HG03135 (cell line): ENCODE measurements around the gene IFI35.
A peak's percentile ranks its signal among the peaks of the same experiment; 100 is the strongest.

ENCODE experiments used
- ATAC-seq: cut with Tn5 transposase; IDR thresholded peaks from one replicate; pipeline ENCODE4 v1.9.1; 2021; ENCODE audit warnings: mild to moderate bottlenecking, moderate library complexity; ENCODE audit not compliant: unreplicated experiment

Gene IFI35

DNA sequence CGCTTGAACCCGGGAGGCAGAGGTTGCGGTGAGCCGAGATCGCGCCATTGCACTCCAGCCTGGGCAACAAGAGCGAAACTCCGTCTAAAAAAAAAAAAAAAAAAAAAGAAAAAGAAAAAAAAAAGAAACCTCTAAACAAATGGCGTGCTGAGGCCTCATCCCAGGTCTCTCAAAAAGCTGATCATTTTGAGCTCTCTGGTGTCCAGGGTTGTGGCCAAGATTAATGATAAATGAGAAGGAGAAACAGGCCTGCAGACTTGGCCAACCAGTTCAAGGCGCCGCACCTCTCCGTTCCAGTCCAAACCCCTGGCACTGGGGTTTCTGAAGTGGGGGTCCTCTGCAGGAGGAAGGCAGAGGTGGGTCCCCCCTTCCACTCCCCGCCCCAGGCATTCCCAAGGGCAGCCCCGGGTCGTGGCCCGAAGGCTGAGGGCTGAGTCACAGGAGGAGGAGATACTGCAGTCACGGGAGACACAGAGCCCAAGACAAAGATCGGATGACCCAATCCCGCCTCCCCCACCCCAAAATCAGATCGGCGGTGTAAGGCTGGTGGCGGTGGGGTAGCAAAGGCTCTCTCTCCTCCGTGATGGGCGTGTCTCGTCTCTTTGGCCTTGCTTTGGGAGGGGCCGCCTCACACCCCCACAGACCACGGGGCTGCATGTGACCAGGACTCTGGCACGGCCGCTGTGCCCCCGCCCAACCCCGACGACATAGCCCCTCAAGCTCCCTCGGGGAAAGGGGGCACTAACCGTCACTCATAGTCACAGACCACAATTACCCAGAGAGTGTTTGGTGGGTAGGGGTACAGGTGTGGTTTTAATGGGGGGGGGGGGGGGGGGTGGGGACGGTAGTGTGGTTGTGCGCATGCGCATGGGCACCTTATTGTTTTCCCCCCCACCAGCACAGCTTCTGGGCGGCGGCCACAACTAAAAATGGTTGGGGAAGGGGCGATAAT is 14.5 kb downstream of the IFI35 start:
- no peak for ATAC-seq

DNA sequence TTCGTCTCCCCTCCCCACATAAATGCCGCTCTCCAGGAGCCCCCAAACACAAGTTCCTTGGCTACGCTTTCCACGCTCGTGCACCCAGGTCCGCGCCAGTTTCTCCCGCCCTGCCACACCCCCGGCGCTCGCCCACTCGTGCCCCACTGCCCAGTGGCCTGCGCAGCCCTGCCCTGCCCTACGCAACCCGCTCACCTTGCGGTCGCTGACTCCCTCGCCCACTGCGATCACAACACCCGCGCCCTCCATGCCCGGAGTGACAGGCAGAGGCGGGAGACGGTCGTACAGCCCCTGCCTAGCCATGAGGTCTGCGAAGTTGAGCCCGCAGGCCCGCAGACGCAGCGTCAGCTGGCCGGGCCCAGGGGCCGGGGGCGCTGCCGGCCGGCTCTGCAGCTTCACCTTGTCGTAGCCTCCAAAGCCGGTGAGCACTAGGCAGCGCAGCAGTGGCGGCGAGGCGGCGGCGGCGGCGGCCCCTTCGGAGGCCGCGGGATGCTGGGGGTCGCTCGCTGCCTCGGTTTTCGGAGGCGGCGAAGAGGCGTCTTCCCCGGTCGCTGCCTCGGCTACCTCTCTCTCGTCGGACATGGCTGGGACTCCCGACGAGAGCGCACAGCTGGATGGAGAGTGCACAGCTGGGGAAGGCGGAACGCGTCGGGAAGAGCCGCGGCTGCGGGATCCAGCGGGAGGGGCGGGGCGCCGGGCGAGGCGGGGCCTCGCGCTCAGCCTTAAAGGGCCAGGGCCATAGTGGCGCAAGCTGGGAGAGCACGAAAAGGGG is 15.3 kb downstream of the IFI35 start, which contains the start of gene VAT1:
Gene VAT1, minus strand, starts transcription at position 645 of the 772 bp plus-strand sequence. Its CDS starts 63 bp downstream, at position 582.
- ATAC-seq = no peak

GRCh38 chr17:43024407-43025289 is 18.1 kb downstream of the IFI35 start, which contains the start of gene RND2:
Gene RND2 (plus strand): TSS chr17:43025231. CDS start chr17:43025348, 117 bp downstream.
- peak; percentile 47 for ATAC-seq

DNA sequence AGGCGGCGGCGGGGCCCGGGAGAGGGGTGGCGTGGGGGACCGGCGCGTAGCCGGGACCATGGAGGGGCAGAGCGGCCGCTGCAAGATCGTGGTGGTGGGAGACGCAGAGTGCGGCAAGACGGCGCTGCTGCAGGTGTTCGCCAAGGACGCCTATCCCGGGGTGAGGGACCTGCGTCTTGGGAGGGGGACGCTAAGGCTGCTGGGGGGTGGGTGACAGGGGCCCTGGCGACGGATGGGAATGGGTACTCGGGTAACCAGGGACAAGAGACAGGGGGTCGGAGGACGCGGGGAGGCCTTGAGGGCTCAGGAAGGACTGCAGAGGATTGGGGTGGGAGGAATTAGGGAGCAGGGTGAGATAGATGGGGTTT is 18.7 kb downstream of the IFI35 start:
- no peak for ATAC-seq

GRCh38 chr17:43025766-43026537 is 19.4 kb downstream of the IFI35 start:
- ATAC-seq = no peak

GRCh38 chr17:43026595-43026994 is 20.0 kb downstream of the IFI35 start:
- ATAC-seq = no peak

DNA sequence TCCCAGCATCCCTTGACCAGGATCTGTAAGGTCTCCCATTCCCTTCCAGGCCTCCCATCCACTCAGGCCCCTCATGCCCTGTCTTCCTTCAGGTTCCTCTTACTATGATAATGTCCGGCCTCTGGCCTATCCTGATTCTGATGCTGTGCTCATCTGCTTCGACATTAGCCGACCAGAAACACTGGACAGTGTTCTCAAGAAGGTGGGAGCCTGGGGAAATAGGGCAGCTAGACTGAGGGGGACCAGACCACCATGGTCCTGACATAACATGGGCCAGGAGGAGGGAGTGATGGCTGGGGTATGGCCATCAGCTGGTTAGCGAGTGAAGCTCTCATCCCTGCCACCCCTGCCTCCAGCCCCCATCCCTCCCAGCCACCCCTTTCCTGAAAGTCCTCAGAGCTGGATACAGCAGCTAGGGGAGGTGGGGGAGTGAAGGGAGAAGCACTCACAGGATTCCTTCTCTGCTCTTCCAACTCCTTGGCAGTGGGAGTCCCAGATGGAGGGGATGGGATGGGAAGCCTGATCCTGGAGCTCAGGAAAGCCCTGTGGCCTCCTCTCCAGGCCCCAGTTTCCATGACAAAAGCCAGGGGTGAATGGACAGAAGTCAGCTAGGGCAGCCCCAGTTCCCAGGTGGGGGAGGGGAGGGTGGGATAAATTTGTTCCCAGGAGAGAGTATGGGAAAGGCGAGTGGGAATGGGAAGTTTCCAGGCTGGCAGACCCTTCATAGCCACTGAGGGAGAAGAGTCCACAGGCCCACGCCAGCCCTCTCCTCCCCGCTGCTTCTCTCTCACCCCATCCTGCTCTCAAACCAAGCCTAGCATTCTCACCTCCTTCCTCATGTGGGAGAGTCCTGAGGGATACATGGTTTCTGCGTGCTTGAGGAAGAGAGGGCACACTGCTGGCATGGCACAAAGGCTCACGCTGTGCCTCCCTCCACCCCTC is 20.8 kb downstream of the IFI35 start:
- no peak for ATAC-seq

GRCh38 chr17:43028221-43028861 is 21.8 kb downstream of the IFI35 start:
- ATAC-seq = no peak

- ATAC-seq = no peak
Measured at GRCh38 chr17:43030137-43030767, 23.7 kb downstream of the IFI35 start.

GRCh38 chr17:43031666-43032065 is 25.1 kb downstream of the IFI35 start:
- no peak for ATAC-seq

DNA sequence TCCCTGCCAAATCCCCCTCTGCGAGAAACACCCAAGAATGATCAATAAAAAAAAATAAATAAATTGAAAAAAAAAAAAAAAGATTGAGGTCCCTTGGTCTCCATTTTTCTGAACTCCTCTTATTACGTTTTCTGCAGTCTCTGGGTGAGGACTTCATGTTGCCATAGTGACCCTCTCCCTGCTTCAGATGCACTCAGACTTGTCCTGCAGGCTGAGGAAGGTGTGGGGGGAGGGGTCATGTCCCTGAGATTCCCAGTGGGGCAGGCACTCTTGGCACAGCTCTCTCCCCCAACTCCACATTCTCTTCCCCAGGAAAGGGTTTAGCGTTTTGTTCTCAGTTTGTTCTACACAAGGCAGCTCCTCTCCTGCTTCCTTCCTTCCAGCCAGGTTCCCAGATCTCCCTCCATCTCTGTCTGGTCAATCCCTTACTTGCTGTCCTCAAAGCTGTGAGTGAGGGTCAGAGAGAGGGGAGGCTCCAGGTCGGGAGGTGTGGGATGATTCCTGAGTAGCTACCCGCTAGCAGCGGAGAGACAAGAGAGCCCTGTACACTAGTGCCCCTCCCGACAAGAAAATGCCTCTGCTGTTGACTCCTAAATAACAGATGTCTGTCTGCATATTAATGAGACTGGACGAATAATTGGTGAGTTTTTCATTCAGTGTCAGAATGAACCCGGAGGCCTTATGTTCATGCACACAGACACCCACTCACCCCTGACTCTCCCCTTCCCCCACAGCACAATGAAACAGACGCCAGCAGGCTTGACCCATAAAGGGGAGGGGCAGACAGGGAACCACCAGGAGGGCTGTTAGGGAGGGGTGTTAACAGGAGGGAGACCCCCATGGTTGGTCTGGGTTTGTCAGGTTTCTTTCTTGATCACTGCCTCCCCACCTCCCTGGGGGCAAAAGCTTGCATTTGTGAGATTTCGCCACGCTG is 27.6 kb downstream of the IFI35 start:
- no peak for ATAC-seq

- ATAC-seq = no peak
Measured at GRCh38 chr17:43034894-43035293, 28.3 kb downstream of the IFI35 start.

- ATAC-seq = no peak
Measured at GRCh38 chr17:43039646-43040045, 33.1 kb downstream of the IFI35 start.

DNA sequence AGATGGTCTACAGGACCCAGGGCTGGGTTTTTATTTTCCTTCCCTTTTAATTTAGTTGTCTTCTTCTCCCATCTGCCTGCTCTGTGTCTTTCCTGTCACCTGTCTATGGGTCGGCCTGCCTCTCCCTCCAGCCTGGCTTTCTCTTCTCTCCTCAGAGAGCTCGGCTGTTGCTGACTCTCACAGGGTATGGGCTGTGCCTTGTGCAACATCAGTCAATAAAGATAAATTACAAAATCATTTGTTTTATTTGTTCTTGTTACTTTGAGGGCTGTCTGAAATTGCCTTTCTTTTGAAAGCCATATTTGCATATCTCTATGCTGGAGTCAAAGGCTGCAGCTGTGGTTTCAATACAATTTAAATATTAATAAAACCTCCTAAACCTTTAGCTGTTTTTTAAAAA is 34.1 kb downstream of the IFI35 start:
- ATAC-seq = no peak

DNA sequence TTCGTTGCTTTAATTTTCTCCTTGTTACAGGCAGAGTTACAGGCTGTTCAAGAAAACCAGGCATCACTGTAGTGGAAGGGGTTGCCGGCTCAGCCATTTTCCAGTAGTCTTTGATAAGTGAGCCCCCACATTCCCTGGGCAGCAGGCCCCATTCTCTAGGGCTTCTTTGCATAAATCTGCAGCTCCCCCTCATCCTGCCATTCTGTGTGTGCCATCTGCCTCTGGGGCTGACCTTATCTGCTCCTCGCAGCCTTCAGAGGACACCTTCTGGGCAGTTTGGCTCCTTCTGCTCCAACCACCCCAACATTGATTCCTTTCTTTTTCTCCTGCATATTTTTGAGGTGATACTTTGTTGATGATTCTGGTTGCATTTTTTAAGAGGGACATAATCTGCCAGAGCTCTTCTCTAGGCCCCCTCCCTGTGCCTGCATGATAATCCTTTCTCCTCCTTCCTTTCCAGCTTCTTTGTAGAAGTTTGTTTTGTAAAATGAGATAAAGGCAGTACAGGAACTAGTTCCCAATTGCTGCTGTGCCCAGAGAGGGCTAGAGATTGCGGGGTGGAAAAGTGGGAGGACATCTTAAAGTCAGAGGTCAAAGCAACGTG is 35.5 kb downstream of the IFI35 start:
- ATAC-seq = no peak

GRCh38 chr17:43043307-43043706 is 36.7 kb downstream of the IFI35 start:
- no peak for ATAC-seq
